Measurements from ENCODE around the gene PPFIBP2.

DNA sequence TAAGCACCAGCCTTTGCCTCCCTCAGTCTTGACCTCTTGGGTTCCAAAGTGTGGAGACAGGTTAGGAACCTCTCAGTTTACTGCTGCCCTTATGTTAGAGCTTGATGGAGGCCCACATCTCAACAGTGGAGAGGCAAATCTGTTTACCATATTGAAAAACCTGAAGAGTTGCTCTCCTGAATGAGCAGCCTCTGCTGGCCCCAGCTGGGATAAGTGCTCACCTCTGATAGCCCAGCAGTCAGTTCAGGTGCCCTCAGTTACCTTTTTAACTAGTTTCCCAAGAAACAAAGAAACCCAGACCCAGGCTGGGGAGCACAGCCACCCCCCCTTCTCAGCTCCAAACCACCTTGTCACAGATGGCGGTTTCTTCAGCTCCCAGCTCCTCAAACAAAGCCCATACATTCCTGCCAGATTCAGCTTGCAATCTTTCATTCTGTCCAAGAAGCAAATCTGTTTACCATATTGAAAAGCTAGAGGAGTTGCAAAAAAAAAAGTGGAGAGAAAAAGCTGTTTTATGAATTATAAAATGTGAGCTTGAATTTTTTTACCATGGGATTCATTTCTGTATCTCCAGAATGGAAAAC is 57.2 kb downstream of the PPFIBP2 start:
- TF ChIP-seq, protein P1, sequence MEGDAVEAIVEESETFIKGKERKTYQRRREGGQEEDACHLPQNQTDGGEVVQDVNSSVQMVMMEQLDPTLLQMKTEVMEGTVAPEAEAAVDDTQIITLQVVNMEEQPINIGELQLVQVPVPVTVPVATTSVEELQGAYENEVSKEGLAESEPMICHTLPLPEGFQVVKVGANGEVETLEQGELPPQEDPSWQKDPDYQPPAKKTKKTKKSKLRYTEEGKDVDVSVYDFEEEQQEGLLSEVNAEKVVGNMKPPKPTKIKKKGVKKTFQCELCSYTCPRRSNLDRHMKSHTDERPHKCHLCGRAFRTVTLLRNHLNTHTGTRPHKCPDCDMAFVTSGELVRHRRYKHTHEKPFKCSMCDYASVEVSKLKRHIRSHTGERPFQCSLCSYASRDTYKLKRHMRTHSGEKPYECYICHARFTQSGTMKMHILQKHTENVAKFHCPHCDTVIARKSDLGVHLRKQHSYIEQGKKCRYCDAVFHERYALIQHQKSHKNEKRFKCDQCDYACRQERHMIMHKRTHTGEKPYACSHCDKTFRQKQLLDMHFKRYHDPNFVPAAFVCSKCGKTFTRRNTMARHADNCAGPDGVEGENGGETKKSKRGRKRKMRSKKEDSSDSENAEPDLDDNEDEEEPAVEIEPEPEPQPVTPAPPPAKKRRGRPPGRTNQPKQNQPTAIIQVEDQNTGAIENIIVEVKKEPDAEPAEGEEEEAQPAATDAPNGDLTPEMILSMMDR (conservative IDR thresholded peaks at IDR 0.05): no peak
- no peak for TF ChIP-seq EZH2 (IDR thresholded peaks at IDR 0.05; ENCODE audit: low read depth)
